KBM-7 (cell line): ENCODE measurements around the gene BBS9.
"Not testable (repeated sequence)": the region's sequence is repeated elsewhere in the genome, so short reads cannot be mapped to it uniquely, and the experiment has no call there.

Experiments
- DNase-seq: peaks from one replicate; pipeline ENCODE4 v3.0.0-alpha.2; 2015
- in situ Hi-C: fragments of 300-500 bp; cut with MboI; formaldehyde crosslinking; loops from 2 replicates; pipeline ENCODE4 v1.14.3; 2020; ENCODE audit warnings: low sequenced_read_pairs, low pct_unique_long_range_greater_than_20kb, mixed read lengths

The BBS9 gene

DNA sequence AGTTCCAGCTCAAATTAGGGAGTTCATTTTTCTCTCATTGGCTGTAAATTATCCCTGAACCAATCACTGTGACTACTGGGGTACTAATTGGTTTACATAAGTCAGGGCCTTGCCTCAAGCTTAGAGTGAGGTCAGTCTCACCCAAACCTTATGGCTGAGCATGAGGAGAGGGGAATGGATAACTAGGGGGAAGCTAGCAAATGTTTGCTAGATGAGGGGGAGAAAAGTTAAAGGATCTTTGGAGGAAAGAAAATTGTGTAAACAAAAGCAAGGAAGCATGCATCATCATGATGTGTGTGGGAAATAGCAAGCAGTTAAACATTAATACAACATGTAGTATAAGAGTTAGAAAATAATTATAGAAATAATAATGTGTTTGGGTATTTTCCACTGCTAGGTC is 121.9 kb downstream of the BBS9 start:
- DNase-seq: no peak
- in situ Hi-C loops: no loop called here

GRCh38 chr7:33258491-33258951 is 129.2 kb downstream of the BBS9 start:
- DNase-seq: no peak
- in situ Hi-C loops: no loop called here

GRCh38 chr7:33261585-33261984 is 132.2 kb downstream of the BBS9 start:
- in situ Hi-C loops: no loop called here
- no peak for DNase-seq

GRCh38 chr7:33262476-33262875 is 133.1 kb downstream of the BBS9 start:
- in situ Hi-C loops: no loop called here
- DNase-seq: no peak

GRCh38 chr7:33271839-33272371 is 142.5 kb downstream of the BBS9 start:
- in situ Hi-C loops, DNase-seq: not testable (repeated sequence)

GRCh38 chr7:33273356-33273755 is 144.0 kb downstream of the BBS9 start:
- DNase-seq: no peak
- in situ Hi-C loops: no loop called here

DNA sequence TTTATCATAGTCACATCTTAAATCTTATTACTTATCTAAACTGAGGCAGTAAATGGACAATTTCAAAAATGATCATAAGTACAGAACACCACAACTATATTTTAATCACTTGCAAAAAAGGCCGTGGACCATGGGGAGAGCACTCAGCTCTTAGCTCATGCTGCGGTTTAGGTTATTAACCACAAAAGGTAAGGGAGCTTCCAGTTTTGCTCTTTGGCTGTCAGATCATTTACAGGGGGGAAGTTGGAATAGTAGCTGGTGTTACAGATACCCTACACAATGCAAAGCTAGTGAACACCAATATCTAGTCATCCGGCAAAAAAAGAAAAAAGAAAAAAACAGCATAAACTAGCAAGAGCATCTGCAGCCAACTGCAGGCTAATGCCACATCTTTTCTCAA is 147.0 kb downstream of the BBS9 start:
- no peak for DNase-seq
- in situ Hi-C loops: no loop called here

DNA sequence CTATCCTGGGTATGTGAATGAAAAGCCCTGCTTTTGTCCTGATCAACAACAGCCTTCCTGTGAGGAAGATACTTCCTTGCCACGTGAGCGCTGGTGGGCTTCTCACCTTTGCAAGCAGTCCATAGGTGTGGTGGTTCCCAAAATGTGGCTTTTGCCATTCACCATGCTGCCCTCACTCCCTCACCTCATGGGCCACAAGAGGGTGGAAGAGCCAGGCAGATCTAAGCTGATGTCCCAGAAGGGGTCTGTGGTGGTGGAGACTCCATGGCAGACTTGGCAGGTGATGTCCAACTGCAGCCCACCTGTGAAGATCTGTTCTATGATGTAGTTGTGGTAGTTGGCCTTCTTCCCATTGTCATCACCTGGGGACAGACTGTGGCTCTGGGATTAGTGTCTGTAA is 147.4 kb downstream of the BBS9 start:
- in situ Hi-C loops: no loop called here
- DNase-seq: no peak

DNA sequence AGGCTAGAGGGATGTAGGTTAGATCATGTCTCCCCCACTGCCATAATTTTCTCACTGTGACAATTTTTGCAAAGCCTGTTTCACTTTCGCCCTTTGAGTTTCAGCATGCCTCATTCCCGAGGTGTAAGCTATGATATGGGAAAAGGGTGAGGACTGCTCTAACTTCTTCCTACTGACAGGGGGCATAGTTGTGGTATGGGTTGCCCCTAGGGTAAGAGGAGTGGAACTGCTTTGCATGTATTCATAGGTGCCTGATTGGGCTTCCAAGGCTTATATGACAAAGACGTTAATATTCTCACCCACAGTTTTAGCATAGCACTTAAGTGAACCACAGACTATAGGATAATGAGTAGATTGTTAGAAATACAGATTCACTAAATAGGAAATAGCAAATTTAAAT is 148.7 kb downstream of the BBS9 start:
- DNase-seq: no peak
- in situ Hi-C loops: no loop called here

- in situ Hi-C loops: no loop called here
These were observed 157.1 kb downstream of the BBS9 start for GRCh38 chr7:33286501-33286900.

DNA sequence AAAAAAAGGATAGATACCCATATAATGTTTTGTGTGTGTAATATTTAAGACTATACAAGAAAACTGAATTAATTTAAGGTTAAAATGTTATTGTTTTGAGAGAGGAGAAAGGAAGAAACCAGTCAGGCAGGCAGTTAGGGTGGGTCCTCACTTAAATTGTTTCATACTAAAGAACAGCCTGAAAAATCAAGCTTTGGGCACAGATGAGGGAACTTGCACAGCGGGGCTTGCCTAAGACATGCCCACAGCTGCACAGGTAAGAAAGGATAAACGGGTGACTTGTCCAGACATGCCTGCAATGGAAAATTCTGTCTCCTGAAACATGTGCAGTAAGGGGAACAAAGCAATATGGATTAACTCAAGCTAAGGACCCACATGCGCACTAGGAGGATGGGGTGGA is 158.4 kb downstream of the BBS9 start:
- in situ Hi-C loops: no loop called here
- DNase-seq: peak; percentile 35

More at GRCh38 chr7:33286501-33286900, 157.1 kb downstream of the BBS9 start:
- no peak for DNase-seq

- no peak for DNase-seq
- in situ Hi-C loops: no loop called here
These were observed 169.5 kb downstream of the BBS9 start for GRCh38 chr7:33298848-33299247.

DNA sequence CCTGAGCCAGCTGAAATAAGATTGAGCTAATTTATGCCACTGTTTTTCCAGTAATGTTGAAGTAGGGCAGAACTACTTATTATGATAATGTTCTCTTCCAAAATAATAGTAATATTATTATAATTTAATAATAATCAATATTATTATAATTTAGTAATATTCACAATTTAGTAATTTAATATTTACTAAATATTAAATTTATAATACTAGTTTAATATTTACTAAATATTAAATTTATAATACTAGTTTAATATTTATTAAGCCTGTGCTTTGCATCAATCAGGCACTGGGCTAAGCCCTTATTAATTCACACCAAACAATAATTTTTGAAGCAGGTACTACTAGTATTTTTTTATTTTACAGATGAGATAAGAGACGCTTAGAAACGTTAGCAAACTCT is 170.1 kb downstream of the BBS9 start:
- no peak for DNase-seq
- in situ Hi-C loops: no loop called here

DNA sequence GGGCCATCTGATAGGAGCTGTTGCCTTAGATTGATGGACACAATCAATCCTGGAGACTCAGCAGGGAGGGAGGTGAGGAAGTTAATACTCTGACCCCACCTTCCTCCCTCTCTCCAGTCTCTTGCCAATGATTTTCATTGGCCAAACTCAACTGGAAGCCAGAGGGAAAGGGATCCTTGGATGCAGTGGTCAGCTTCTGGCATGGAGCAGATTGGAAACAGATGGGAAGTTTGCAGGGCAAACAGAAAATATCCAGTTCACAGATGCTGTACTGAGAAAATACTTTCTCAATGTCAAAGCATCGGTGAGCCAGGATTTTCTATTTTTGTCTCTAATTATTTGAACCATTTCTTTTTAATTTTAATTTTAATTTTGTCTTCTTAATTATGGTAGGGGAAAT is 170.8 kb downstream of the BBS9 start:
- DNase-seq: no peak
- in situ Hi-C loops: no loop called here

- in situ Hi-C loops: no loop called here
- DNase-seq: no peak
These were observed 171.4 kb downstream of the BBS9 start for GRCh38 chr7:33300742-33301141.

GRCh38 chr7:33303978-33304557 is 174.7 kb downstream of the BBS9 start:
- DNase-seq: not testable (repeated sequence)

DNA sequence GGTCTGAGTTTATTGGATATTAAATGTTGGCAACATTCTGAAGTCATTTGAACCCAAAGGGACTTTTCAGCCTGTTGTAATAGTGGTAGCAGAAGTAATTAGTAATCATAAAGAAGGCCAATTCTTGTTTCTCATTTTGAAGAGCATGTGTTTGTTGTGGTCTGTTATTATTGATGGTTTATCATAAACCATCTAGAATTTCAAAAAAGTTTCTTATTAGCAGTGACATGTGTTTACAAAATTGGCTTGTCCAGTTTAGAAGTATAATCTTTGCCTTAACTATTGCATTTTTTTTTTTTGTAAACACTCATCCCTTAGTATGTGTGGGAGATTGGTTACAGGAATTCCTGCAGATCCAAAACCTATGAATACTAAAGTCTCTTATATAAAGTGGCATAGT is 177.8 kb downstream of the BBS9 start:
- in situ Hi-C loops: no loop called here
- DNase-seq: no peak

More at GRCh38 chr7:33303978-33304557, 174.7 kb downstream of the BBS9 start:
- in situ Hi-C loops: not testable (repeated sequence)

DNA sequence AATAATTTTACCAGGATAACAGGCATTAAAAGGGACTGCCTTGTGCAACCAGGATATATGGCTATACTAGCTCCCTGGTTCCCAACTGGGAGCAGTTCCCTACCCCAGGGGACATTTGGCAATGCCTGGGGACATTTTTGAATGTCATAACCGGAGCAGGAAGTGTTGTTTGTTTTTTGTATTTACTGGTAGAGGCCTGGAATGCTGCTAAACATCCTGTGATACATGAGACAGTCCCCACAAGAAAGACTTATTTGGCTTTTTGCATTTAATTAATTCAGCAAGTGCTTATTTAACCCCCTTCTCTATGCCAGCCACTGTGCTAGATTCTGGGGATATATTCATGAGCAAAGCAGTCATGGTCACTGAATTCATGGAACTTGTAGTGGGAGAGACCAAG is 181.2 kb downstream of the BBS9 start:
- no peak for DNase-seq
- in situ Hi-C loops: no loop called here

GRCh38 chr7:33325754-33326484 is 196.6 kb downstream of the BBS9 start:
- DNase-seq: no peak
- in situ Hi-C loops: no loop called here

GRCh38 chr7:33326485-33326848 is 197.1 kb downstream of the BBS9 start:
- no peak for DNase-seq
- in situ Hi-C loops: no loop called here

- DNase-seq: no peak
- in situ Hi-C loops: no loop called here
These were observed 198.1 kb downstream of the BBS9 start for GRCh38 chr7:33327427-33327826.
